Fibroblast of pulmonary artery (primary cell): Measurements from ENCODE around the gene CRIM1.
A peak's percentile ranks its signal among the peaks of the same experiment; 100 is the strongest.

Experiments
- DNase-seq: peaks from one replicate; pipeline ENCODE4 v3.0.0-alpha.2; 2010; ENCODE audit warnings: low read depth
- H3K4me3 ChIP-seq: replicated peaks from 2 replicates; pipeline ENCODE4 v1.5.1; 2011; ENCODE audit warnings: low read depth, mild to moderate bottlenecking, control low read depth, low read length, moderate library complexity
- TF ChIP-seq, protein P1 (sequence below): IDR thresholded peaks from 2 replicates; pipeline ENCODE4 v1.5.1; 2011; ENCODE audit warnings: mild to moderate bottlenecking, control low read depth, low read length, inconsistent platforms; ENCODE audit errors: missing control alignments

The CRIM1 gene

GRCh38 chr2:36507408-36507812 lies 151.8 kb downstream of the CRIM1 start:
- TF ChIP-seq, protein P1, sequence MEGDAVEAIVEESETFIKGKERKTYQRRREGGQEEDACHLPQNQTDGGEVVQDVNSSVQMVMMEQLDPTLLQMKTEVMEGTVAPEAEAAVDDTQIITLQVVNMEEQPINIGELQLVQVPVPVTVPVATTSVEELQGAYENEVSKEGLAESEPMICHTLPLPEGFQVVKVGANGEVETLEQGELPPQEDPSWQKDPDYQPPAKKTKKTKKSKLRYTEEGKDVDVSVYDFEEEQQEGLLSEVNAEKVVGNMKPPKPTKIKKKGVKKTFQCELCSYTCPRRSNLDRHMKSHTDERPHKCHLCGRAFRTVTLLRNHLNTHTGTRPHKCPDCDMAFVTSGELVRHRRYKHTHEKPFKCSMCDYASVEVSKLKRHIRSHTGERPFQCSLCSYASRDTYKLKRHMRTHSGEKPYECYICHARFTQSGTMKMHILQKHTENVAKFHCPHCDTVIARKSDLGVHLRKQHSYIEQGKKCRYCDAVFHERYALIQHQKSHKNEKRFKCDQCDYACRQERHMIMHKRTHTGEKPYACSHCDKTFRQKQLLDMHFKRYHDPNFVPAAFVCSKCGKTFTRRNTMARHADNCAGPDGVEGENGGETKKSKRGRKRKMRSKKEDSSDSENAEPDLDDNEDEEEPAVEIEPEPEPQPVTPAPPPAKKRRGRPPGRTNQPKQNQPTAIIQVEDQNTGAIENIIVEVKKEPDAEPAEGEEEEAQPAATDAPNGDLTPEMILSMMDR, result peak; percentile 99
- DNase-seq, result peak; percentile 80
- H3K4me3 ChIP-seq, result no peak overlapping the region

DNA sequence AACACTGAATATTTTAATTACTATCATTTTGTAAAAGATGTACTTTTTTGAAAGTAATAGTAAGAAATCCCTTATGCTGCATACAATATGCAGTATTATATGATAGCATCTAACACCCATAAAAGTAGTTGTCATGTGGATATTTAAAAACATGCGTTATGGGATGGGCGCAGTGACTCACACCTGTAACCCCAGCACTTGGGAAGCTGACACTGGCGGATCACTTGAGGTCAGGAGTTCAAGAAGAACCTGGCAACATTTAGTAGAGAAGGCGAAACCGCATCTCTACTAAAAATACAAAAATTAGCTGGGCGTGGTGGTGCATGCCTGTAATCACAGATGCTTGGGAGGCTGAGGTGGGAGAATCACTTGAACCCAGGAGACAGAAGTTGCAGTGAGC lies 153.5 kb downstream of the CRIM1 start:
- TF ChIP-seq, protein P1, result no peak
- DNase-seq, result no peak
- no peak overlapping the region for H3K4me3 ChIP-seq

DNA sequence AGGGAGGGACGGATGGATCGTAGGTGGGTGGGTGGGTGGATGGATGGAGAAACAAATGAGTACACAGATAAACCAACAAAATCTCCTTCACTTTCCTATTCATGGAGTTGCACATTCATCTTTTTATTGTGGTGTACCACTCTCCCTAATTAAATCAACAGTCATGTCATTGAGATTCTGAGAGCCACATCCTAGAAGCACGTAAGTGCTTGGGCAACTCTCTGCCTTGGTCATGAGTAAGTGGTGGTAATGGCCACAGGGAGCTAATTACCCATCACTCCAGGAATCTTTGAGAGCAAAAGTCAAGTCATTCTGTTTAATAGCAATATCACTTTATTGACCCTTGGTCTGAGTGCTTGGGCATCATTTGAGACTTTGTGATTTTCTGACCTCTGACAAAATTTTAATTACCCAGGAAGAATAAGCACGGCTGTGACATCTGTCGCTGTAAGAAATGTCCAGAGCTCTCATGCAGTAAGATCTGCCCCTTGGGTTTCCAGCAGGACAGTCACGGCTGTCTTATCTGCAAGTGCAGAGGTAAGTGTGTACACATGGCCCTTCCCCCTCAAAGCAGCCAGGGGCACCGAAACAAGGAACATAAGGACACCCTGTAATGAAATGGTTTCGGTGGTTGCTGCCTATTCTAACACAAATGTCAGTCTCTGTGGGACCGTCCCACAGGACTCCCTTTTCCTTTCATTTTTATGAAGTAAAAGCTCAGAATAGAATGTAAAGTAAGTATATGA lies 156.5 kb downstream of the CRIM1 start:
- DNase-seq, result no peak
- no peak overlapping the region for H3K4me3 ChIP-seq
- TF ChIP-seq, protein P1, result no peak

GRCh38 chr2:36512705-36513104 lies 157.1 kb downstream of the CRIM1 start:
- TF ChIP-seq, protein P1, result no peak
- DNase-seq, result no peak
- no peak overlapping the region for H3K4me3 ChIP-seq

GRCh38 chr2:36513661-36514060 lies 158.1 kb downstream of the CRIM1 start:
- no peak for DNase-seq
- TF ChIP-seq, protein P1, result no peak
- no peak overlapping the region for H3K4me3 ChIP-seq

DNA sequence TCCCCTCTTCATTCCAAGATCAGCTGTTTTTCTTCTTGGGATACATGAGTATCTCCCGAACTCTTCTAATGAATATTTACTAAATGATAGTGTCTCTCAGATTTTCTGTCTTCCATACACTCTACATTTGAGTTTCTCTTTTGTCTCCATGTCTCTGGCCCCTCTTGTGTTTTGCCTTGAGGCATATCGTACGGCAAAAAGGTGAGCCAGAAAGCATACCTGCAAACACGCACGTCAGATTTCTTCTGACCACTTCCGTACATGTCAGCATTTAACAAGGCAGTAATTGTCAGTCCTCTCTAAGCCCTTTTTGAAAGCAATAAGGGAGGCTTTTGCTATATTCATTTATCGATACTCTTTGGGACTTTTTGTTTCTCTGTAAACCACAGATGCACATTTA lies 160.0 kb downstream of the CRIM1 start:
- H3K4me3 ChIP-seq, result no peak overlapping the region
- DNase-seq, result no peak
- TF ChIP-seq, protein P1, result no peak
